EL (cell line): ENCODE results near the gene MAG.
"Not testable (repeated sequence)": the region's sequence is repeated elsewhere in the genome, so short reads cannot be mapped to it uniquely, and the experiment has no call there.

Experiments
- DNase-seq: peaks from one replicate; pipeline ENCODE4 v3.0.0-alpha.2; 2016

Gene MAG

DNA sequence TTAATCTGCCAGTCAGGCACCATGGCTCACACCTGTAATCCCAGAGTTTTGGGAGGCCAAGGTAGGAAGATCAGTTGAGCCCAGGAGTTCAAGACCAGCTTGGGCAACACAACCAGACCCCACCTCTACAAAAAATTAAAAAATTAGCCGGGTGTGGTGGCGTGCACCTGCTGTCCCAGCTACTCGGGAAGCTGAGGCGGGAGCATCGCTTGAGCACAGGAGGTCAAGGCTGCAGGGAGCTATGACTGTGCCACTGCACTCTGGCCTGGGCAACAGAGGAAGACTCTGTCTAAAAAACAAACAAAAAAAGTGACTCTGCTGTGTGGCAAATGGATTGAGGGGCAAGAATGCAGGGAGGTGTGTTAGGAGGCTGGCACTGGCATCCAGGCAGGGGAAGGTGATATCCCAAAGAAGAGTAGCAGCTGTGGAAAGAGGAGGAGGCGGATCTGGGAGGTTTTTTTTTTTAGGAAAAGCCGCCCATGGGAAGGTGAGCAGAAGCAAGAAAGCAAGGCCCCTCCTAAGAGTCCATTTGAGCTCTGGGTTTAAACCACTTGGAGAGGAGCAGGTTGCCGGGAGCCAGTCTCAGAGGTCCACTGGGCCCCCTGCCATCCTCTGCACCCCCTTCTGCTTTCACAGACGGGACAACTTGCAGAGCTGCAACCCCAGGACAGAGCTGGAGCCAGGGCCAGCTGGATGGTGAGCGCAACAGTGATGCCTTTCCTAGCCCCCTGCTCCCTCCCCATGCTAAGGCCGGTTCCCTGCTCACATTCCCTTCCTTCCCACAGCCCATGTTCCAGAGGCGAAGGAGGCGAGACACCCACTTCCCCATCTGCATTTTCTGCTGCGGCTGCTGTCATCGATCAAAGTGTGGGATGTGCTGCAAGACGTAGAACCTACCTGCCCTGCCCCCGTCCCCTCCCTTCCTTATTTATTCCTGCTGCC is 7.5 kb upstream of the MAG start:
- DNase-seq, result no peak

GRCh38 chr19:35285095-35285449 is 6.9 kb upstream of the MAG start:
- DNase-seq, result no peak

DNA sequence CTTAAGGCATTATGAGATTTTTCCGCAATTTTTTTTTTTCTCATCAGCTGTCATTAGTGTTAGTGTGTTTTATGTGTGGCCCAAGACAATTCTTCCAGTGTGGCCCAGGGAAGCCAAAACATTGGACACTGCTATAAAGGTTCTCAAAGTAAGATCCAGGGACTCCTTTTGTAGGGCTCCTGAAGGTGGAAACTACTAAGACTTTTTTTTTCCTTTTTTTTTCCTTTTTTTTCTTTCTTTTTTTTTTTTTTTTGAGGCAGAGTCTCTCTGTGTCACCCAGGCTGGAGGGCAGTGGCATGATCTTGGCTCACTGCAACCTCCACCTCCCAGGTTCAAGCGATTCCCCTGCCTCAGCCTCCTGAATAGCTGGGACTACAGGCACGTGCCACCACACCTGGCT is 6.5 kb upstream of the MAG start:
- DNase-seq, result not testable (repeated sequence)

- DNase-seq, result not testable (repeated sequence)
Observed at GRCh38 chr19:35286101-35286500, 5.9 kb upstream of the MAG start.

DNA sequence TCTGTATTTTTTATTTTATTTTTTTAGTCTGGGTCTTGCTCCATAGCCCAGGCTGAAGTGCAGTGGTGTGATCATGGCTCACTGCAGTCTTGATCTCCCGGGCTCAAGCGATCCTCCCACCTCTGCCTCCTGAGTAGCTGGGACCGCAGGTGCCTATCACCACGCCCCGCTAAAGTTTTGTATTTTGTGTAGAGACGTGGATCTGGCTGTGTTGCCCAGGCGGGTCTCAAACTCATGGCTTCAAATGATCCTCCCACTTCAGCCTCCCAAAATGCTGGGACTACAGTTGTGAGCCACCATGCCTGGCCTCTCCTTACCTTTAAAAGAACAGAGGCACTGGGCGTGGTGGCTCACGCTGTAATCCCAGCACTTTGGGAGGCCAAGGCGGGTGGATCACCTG is 4.2 kb upstream of the MAG start:
- DNase-seq, result no peak

- DNase-seq, result no peak
Observed at GRCh38 chr19:35288331-35288730, 3.6 kb upstream of the MAG start.

DNA sequence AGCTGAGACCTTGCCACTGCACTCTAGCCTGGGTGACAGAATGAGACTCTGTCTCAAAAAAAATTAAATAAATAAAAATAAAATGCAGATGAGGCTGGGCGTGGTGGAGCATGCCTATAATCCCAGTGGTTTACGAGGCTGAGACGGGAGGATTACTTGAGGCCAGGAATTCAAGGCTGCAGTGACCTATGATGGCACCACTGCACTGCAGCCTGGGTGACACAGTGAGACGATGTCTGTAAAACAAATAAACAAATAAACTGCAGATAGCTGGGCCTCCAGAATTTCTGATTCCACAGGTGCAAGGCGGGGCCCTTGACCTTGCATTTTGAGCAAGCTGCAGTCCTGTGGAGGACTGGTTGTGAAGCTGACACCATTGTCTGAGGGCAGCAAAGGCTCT is 3.1 kb upstream of the MAG start:
- no peak for DNase-seq

DNA sequence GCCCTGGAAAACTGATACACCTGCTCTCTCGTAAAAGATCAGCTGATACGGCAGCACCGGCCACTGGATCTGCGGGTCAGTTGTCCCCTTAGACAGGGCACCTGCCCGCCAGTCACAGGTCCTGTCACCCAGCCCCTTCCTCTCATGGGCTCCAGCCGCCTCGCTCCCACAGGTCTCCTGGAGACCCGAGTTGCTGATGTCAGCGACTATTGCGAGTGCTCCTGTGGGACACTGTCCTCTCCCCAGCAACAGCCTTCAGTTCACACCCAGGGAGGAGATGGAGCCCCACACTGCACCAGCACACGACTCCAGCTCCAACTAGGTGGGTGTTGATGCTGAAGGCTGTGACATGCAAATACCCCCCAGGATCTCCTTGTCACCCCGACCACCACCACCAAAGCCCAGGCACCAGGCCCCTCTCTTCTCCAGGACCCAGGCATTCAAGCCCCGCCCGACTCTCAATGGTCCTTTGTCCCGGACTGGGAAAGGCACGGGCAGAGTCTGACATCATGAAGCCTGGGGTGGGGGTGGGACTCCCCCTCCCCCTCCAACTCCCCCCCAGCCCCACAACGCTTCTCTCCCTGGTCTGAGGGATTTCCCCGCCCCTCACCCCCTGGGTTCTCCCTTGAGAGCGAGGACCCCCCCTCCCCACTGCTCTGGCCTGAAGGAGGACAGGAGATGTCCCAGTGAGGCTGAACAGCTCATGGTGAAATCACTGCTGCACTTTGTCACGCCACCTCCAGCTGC is 1.4 kb upstream of the MAG start:
- no peak for DNase-seq

GRCh38 chr19:35291259-35291658 is 702 bp upstream of the MAG start:
- no peak for DNase-seq

DNA sequence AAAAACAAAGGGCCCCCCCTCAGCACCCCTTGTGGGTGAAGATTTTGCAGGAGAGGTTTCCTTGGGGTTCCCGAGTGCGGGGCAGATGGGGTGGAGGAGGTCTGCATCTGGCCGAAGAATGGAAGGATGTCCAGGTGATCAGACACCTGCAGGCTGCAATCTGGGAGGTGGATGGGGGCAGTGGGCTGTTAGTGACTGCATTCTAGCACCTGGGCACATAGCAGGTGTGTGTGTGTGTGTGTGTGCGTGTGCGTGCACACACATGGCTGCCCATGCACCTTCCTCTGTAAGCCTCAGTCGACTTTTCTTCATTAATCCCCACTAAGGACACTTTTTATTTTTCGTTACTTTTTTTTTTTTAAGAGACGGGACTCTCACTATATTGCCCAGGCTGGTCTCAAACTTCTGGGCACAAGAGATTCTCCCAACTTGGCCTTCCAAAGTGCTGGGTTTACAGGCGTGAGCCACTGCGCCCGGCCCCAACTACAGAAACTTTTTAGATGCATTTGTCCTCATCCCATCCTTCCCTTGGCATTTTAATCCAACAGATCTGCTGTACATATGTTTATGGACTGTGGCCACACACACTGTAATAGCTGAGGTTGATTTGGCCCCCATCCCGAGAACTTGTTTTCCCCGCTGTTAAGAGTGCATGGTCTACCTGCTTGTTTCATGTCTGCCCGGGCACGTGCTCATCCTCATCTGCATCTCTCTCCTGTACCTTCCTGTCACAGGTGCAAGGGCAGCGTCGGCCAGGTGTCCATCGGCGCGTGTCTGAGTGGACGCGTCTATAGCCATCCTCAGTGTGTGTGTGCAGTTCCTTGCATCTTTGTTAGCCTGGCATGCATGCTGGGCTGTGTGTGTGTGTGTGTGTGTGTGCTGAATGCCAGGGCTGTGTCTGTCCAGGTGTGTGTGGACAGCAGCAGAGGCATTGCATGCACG is 731 bp downstream of the MAG start:
- no peak for DNase-seq

GRCh38 chr19:35293363-35293739 is 1.4 kb downstream of the MAG start:
- DNase-seq, result no peak

- DNase-seq, result no peak
Observed at GRCh38 chr19:35293808-35294207, 1.8 kb downstream of the MAG start.

DNA sequence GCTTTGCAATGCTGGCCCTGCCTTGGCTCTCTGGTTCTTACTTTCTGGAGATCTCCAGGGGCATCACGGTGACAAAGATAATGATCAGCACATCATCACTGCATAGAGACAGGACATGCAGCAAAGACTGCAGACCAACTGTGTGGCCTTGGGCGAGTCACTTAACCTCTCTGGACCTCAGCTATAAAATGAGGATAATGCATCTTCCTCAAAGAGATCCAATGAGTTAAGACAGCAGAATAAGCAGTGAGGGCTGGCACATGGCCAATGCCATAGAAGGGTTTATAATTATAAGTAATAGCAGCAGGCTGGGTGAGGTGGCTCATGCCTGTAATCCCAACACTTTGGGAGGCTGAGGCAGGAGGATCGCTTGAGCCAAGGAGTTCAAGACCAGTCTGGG is 2.4 kb downstream of the MAG start:
- DNase-seq, result no peak

DNA sequence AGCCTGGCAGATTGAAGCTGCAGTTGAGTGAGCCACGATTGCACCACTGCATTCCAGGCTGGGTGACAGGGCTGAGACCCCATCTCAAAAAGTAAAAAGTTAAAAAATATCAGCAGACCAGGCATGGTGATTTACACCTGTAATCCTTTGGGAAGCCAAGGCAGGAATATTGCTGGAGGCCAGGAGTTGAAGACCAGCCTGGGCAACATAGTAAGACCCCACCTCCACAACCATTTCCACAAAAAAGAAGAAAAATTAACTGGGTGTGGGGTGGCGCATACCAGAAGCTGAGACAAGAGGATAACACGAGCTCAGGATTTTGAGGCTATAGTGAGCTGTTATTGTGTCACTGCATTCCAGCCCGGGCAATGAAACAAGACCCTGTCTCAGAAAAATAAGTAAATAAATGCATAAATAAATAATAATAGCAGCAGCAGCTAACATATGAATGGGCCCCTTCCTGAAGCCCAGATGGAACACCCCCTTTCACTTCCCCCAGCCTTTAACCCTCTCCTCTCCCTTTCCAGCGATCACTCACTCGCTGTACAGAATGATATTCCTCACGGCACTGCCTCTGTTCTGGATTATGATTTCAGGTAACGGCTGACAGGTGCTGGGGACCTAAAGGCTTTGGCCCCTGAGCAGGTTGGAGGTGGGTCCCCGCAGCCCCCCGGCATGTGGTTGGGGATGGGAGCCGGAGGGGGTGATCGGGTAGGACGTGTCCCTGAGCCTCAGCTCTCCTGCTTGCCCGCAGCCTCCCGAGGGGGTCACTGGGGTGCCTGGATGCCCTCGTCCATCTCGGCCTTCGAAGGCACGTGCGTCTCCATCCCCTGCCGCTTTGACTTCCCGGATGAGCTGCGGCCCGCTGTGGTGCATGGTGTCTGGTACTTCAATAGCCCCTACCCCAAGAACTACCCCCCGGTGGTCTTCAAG is 3.2 kb downstream of the MAG start:
- DNase-seq, result no peak

DNA sequence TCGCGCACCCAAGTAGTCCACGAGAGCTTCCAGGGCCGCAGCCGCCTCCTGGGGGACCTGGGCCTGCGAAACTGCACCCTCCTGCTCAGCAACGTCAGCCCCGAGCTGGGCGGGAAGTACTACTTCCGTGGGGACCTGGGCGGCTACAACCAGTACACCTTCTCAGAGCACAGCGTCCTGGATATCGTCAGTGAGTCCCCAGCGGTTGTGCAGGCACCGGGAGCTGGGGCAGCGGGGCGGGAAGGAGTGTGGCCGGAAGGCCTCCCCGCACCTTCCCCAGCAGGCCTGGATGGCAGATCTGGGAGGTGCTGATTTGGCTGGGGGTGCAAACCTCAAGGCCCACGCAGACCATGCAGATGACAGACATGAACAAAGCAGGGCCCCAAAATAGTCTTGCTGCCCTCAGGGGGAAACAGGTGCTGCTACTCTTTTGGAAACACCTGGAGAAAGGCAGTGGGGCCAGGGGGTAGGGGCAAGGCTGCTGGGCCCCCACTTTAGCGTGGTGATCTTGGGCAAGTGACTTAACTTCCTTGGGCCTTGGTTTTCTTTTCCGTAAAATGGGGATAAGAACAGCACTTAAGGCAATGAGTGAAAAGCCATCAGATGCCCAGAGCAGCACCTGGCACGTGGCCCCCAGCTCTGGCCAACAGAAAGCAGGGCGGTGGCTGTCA is 4.0 kb downstream of the MAG start:
- no peak for DNase-seq

DNA sequence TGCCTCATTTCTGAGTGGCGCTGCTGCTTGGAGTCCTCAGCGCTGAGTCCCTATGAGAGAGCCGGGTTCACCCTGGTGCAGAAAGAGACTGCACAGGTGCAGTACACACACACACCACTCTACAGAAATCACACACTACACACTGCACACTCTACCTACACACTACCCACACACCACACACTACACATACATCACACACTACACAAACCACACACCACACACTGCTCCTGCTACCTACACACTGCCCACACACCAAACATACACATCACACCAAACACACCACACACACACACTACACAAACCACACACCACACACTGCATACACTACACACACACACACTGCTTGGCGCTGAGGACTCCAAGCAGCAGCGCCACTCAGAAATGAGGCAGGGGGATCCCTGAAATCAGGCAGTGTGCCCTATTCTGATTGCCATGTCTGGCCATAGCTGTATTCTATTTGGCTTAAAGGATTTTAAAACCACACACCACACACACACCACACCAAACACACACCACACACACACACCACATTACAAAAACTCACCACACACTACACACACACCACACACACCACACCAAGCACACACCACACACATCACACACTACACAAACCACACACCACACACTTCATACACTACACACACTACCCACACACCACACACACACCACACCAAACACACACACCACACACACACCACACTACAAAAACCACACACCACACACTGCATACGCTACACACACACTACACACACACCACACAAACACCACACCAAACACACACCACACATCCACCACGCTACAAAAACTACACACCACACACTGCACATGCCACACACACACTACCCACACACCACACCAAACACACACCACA is 4.9 kb downstream of the MAG start:
- no peak for DNase-seq

GRCh38 chr19:35297515-35297848 is 5.5 kb downstream of the MAG start:
- DNase-seq, result no peak

DNA sequence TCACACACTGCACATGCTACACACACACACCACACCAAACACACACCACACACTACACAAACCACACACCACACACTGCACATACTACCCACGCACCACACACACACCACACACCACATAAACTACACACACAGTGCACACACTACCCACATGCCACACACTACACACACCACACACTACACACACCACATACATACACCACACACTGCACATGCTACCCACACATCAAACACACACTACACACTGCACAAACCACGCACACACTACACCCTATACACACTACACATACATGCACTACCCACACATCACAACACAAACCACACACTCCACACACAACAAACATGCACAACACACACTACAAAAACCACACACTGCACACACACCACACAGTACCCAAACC is 6.0 kb downstream of the MAG start:
- no peak for DNase-seq

DNA sequence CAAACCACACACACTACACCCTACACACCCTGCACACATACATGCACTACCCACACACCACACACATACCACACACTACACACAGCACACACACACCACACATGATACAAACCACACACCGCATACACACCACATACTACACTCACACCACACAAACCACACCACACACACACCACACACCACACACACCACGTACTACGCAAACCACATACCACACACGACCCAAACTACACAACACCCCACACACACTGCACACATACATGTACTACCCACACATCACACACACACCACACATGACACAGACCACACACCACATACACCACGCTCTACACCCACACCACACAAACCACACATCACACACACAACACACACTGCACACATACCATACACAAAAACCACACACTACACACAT is 6.6 kb downstream of the MAG start:
- DNase-seq, result no peak

DNA sequence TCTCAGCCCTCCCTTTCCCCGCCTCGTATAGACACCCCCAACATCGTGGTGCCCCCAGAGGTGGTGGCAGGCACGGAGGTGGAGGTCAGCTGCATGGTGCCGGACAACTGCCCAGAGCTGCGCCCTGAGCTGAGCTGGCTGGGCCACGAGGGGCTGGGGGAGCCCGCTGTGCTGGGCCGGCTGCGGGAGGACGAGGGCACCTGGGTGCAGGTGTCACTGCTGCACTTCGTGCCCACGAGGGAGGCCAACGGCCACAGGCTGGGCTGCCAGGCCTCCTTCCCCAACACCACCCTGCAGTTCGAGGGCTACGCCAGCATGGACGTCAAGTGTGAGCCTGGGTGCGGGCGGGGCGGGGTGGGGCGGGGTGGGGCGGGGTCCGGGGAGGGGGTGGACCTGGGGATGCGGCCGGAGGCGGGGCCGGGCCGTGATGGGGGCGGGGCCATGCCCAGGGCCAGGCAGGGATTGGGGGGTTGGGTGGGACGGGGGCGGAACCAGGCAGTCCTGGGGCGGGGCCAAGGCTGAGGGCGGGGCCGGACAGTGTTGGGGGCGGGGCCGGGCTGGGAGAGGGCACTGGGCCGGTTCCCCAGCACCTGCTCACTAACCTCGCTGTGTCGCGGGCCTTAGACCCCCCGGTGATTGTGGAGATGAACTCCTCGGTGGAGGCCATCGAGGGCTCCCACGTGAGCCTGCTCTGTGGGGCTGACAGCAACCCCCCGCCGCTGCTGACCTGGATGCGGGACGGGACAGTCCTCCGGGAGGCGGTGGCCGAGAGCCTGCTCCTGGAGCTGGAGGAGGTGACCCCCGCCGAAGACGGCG is 7.8 kb downstream of the MAG start:
- no peak for DNase-seq
